Measurements from ENCODE around the gene GPSM3.

DNA sequence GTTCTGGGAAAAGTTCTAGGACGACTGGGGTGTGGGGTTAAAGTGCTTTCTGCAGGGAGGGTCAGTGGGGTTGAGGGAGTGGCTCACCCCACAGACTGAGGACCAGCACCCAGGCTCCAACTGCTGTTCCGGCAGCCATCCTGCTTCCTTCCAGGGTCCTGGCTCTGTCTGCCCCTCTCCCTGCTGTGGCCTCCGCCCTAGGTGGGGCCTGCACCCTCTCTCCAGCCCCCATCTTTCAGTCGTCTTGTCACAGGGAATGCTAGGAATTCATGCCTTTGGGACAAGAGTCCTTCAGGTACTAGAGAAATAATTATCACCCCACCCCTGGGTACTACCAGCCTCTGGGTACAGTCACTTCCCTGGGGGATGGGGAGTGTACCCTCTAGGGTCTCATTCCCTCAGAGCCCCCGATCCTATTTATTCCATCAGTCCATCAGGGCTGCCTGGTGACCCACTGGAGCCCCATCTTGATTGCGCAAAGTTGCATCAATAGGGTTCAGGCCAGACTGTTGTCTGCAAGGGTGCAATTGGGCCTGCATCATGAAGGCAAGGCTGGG, 8.3 kb downstream of the GPSM3 start, which contains the start of gene AGER:
- TF ChIP-seq, protein P1, sequence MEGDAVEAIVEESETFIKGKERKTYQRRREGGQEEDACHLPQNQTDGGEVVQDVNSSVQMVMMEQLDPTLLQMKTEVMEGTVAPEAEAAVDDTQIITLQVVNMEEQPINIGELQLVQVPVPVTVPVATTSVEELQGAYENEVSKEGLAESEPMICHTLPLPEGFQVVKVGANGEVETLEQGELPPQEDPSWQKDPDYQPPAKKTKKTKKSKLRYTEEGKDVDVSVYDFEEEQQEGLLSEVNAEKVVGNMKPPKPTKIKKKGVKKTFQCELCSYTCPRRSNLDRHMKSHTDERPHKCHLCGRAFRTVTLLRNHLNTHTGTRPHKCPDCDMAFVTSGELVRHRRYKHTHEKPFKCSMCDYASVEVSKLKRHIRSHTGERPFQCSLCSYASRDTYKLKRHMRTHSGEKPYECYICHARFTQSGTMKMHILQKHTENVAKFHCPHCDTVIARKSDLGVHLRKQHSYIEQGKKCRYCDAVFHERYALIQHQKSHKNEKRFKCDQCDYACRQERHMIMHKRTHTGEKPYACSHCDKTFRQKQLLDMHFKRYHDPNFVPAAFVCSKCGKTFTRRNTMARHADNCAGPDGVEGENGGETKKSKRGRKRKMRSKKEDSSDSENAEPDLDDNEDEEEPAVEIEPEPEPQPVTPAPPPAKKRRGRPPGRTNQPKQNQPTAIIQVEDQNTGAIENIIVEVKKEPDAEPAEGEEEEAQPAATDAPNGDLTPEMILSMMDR (IDR thresholded peaks at IDR 0.05) = no peak
- TF ChIP-seq ZFX (IDR thresholded peaks at IDR 0.05; ENCODE audit: borderline replicate concordance) = no peak
